ENCODE measurements around the gene EPX. TPM values are rescaled to one million over a fixed set of nuclear protein-coding genes. Genes with fewer than 3 reads are reported as not detected.

Gene EPX
- polyA plus RNA-seq, 1 experiment = not detected

DNA sequence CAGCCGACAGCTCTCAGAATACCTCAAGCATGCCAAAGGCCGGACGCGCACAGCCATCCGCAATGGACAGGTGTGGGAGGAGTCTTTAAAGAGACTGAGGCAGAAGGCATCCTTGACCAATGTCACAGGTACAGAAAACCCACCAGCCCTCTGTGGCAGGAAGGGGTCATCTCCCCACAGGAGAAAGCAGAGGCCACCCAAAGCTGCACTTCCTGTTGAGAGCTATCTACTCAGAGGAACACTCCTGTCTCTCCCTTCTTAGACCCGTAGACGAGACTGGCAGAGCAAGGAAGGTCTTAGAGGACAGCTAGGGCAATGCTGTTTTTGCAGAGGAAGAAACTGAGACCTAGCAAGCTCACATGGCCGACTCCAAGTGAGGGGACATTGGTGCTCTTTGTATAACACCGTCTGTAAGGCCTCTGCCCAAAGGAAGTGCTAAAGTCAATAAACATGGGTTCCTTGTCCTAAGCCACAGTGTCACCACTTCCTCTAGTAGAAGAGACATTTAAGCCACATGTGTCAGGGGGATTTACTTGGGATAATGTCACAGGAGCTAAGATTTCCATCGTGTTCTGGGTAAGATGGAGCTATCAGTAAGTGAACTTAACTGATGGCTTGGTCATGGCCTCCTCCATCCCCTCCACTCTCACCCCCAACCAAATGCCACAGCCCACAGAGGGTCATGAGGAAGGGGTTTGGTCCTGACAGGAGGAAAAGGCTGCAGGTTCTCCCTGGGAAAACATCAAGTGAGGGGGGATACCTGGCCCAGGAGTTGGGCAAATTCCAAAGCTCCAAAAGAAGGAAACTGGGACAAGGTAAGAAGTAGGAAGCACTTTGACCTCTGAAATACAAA is 55.2 kb downstream of the EPX start:
- no peak overlapping the region for H3K4me3 ChIP-seq (ENCODE audit: low read depth, low read length)
- ChIA-PET POLR2A (no interaction called here), CTCF (interaction anchor here (0.6 to 1.8 kb wide), 6 partner anchors 9 to 308 kb away, joined by 3 to 8 read pairs (median 4); partner anchors contain the start of gene LPO)
- H3K27ac ChIP-seq (ENCODE audit: low read depth, low read length) = no peak overlapping the region
- no peak for TF ChIP-seq CTCF (IDR thresholded peaks at IDR 0.05; ENCODE audit: low read depth, low read length)
- DNase-seq (ENCODE audit: low read depth, low spot score) = no peak
- peaks cover 49% of the 10 kb centered on the region for H3K27me3 ChIP-seq (ENCODE audit: control insufficient read depth, insufficient read depth, low read length)
- H3K9me3 ChIP-seq (ENCODE audit: control insufficient read depth, insufficient read depth, low read length) = peaks cover 2% of the 10 kb centered on the region; the same call in 1 of the 2 replicates

- no peak overlapping the region for H3K27ac ChIP-seq (ENCODE audit: low read depth, low read length)
- POLR2A ChIA-PET = interaction anchor here (0.9 kb wide), 1 partner anchor 383 kb away, joined by 3 read pairs; no protein-coding TSS in a partner anchor
- CTCF ChIA-PET = interaction anchor here (0.6 to 2.1 kb wide), 16 partner anchors 11 to 274 kb away, joined by 3 to 28 read pairs (median 8); partner anchors contain the start of genes LPO, RNF43 and SUPT4H1
- peaks cover 2% of the 10 kb centered on the region; the same call in 1 of the 2 replicates for H3K9me3 ChIP-seq (ENCODE audit: control insufficient read depth, insufficient read depth, low read length)
- peak overlapping the region; percentile 60; the same call in 1 of the 2 replicates for H3K4me3 ChIP-seq (ENCODE audit: low read depth, low read length)
- H3K27me3 ChIP-seq (ENCODE audit: control insufficient read depth, insufficient read depth, low read length) = peaks cover 46% of the 10 kb centered on the region
- DNase-seq (ENCODE audit: low read depth, low spot score) = no peak
- TF ChIP-seq CTCF (IDR thresholded peaks at IDR 0.05; ENCODE audit: low read depth, low read length) = no peak
Measured at GRCh38 chr17:58248955-58249269, 56.4 kb downstream of the EPX start.

DNA sequence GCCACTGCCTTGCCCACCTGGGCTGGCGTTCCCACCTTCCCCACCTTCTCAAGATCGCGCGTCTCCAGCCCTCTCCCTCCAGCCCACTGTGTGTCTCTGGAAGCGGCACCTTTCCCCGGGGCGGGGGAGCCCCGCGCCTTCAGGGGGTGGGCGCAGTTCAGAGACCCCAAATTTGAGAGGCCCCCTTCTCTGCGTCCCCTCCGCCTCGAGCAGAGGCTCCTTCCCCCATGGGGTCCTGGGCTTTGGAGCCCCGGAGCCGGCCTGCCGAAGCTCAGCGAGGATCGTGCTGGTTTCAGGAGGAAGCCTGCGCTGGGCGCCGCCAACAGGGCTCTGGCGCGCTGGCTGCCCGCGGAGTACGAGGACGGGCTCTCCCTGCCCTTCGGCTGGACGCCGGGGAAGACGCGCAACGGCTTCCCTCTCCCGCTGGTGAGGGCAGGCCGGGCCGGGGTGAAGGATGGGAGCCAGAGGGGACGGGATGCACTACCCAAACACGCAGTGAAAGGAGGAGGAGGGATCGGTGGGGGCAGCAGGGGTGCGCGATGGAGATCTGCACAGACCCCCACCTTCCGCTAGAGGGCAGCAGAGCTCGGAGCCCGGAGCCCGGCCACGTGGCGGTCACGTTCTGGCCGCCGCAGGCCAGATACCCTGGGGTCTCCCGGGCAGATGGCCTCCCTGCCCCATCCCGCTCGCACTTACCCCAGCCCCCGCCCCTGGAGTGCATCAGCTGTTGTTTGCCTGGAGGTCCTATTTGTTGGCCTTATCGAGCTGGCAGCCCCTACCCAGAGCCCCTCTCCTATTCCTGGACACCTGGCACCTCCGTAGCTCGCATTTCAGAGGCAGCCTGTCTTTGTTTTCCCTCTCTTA is 57.0 kb downstream of the EPX start:
- Histone ChIP-seq H3K27me3 (ENCODE audit: control insufficient read depth, insufficient read depth, low read length) (peaks cover 46% of the 10 kb centered on the region), H3K9me3 (ENCODE audit: control insufficient read depth, insufficient read depth, low read length) (peaks cover 2% of the 10 kb centered on the region; the same call in 1 of the 2 replicates), H3K4me3 (ENCODE audit: low read depth, low read length) (peak overlapping the region; percentile 60), H3K27ac (ENCODE audit: low read depth, low read length) (no peak overlapping the region)
- TF ChIP-seq CTCF (IDR thresholded peaks at IDR 0.05; ENCODE audit: low read depth, low read length) = peak; percentile 81
- ChIA-PET CTCF (interaction anchor here (0.6 to 2.1 kb wide), 35 partner anchors 12 to 1773 kb away, joined by 3 to 28 read pairs (median 4); partner anchors contain the start of genes LPO, RNF43 and SUPT4H1), POLR2A (interaction anchor here (0.5 to 0.9 kb wide), 2 partner anchors 201 to 382 kb away, joined by 3 to 4 read pairs; no protein-coding TSS in a partner anchor)
- DNase-seq (ENCODE audit: low read depth, low spot score) = peak; percentile 1

DNA sequence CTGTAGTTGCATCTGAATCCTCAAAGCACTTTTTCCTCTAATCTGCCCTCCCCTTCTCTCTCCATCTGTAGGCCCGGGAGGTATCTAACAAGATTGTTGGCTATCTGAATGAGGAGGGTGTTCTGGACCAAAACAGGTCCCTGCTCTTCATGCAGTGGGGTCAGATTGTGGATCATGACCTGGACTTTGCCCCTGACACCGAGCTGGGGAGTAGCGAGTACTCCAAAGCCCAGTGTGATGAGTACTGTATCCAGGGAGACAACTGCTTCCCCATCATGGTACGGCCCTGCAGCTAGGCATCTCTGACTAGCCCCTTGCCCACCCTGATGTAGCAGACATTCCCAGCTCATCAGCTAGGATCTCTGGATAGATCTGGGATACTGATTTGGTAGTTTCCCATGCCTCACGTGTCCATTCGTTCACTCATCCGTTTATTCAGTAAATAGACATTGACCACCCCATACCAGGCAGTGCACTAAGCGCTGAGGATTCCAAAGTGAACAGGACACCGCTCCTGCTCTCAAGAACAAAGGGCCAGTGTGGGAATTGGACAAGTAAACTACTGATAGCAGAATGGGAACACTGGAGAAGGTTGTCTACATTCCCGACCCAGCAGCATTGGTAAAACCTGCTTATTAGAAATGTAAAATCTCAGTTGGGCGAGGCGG is 58.0 kb downstream of the EPX start:
- Histone ChIP-seq H3K4me3 (ENCODE audit: low read depth, low read length) (no peak overlapping the region), H3K27me3 (ENCODE audit: control insufficient read depth, insufficient read depth, low read length) (peaks cover 47% of the 10 kb centered on the region), H3K9me3 (ENCODE audit: control insufficient read depth, insufficient read depth, low read length) (peaks cover 2% of the 10 kb centered on the region; the same call in 1 of the 2 replicates), H3K27ac (ENCODE audit: low read depth, low read length) (no peak overlapping the region)
- DNase-seq (ENCODE audit: low read depth, low spot score) = no peak
- no peak for TF ChIP-seq CTCF (IDR thresholded peaks at IDR 0.05; ENCODE audit: low read depth, low read length)
- CTCF ChIA-PET = interaction anchor here (0.6 to 2.1 kb wide), 32 partner anchors 13 to 1774 kb away, joined by 3 to 28 read pairs (median 4); partner anchors contain the start of genes LPO and SUPT4H1
- POLR2A ChIA-PET = interaction anchor here (0.5 kb wide), 1 partner anchor 200 kb away, joined by 4 read pairs; no protein-coding TSS in a partner anchor
